CD4-positive, alpha-beta T cell treated with Interleukin-4 for 1 hour (primary cell): ENCODE data around the gene NHSL1.
A peak's percentile ranks its signal among the peaks of the same experiment; 100 is the strongest.

ENCODE experiments used
- DNase-seq, 2 donors: peaks; one replicate each; pipeline ENCODE4 v3.0.0-alpha.2; 2020 to 2022

The NHSL1 gene

DNA sequence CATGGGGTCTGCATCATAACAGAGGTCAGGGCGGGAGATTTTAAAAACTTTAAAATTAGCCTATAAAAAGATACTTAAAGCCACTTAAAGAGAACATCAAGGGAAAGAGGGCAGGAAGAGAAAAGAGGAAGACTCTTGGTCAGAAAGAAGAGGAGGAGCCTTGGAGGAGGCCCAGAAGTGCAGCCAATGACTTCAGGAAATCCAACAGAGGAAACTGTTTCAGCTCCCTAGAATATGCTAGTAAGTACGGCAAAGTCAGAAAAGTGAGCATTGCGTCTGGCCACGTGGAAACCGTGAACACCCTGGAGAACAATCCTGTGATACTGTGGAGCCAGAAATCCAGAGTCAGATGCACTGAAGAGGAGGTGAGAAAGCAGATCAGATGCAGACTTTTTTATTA is 22.5 kb upstream of the NHSL1 start:
- DNase-seq: no peak

GRCh38 chr6:138520463-138520862 is 21.2 kb upstream of the NHSL1 start:
- peak in 1 of 2 donors; percentile 31 for DNase-seq

DNA sequence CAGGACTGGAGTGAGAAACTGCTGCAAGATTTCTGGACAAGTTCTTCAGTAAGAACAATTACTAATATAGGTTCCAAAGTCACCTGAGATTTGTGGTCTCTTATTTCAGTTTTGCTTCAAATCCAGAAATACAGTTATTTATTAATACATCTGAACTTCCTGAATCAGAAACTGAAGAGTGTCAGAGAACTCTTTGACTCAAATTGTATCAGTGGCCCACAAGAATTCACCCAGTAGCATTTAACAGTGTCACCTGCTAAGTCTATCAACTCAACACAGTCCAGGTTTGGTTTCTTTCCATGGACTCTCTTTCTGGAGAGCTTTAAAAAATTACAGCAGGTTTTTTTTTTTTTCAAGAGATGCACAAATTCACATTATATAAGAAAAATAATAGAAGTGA is 18.8 kb upstream of the NHSL1 start:
- no peak for DNase-seq

- peak; percentile 64 to 67 for DNase-seq
Measured at GRCh38 chr6:138517635-138518034, 18.3 kb upstream of the NHSL1 start.

DNA sequence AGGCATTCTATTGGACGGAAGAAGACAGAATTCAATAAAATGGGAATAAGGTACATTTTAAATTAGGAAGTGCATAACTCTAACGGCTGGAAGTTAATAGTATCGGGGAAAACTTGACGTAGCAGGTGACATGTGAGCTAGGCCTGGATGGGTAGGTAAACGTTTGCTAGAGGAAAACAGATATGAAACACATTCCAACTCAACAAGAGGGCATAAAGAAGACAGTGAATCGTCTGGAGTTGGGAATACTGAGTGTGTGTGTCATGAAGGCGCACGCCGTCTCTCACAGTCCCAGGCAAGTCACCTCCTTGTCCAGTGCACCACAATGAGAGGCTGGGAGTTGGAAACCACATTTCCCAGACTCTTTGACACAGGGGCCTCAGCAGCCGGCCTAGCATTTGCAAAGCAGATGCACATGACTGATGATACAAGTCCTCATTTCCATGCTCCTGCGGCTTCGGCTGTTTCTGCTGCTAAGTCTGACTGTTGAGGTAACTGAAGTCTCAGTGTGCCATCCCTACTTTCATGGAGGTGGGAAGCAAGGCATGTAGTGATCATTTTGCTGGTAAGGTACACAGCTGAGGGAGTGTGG is 16.5 kb upstream of the NHSL1 start:
- no peak for DNase-seq

- peak; percentile 35 to 46 for DNase-seq
Measured at GRCh38 chr6:138514860-138515540, 15.7 kb upstream of the NHSL1 start.

GRCh38 chr6:138512609-138513008 is 13.3 kb upstream of the NHSL1 start:
- no peak for DNase-seq

DNA sequence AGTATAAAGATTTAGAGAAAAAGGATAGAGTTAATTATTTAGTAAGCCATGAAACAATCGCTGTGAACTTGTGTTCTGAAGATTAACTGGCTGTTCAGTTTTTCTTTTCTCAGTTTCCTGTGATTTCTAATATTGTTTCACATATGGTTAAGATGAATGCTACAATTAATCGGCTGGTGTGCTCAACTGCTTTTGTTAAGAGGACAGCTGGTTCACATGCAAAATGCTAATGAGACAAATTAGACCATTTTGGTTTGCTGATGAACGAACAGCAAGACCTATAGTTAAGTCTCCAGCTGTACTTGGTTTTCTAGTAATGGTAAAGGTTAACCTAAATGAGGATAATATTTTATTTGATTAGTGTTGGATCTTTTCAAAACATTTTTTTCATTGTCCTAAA is 10.8 kb upstream of the NHSL1 start:
- DNase-seq: no peak

DNA sequence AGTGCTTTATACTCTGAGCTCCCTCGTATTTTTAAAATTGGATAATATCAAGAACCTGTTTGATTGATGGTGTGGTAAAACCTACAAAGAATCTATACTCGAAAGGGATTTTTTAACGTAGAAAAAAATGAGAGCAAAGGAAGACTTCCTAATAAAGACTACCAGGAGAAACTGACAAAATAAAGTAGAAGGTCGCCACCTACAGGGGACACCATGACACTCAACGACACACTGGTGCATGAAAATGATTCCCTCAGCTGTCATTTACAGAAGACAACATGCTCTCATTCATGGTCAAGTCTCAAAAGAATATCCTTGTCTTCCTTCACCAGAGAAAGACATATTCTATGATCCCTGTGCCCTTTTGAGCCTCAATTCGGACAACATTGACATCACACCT is 10.1 kb upstream of the NHSL1 start:
- peak; percentile 56 to 66 for DNase-seq

- DNase-seq: no peak
Measured at GRCh38 chr6:138508676-138508988, 9.3 kb upstream of the NHSL1 start.

- DNase-seq: no peak
Measured at GRCh38 chr6:138507977-138508675, 8.8 kb upstream of the NHSL1 start.

DNA sequence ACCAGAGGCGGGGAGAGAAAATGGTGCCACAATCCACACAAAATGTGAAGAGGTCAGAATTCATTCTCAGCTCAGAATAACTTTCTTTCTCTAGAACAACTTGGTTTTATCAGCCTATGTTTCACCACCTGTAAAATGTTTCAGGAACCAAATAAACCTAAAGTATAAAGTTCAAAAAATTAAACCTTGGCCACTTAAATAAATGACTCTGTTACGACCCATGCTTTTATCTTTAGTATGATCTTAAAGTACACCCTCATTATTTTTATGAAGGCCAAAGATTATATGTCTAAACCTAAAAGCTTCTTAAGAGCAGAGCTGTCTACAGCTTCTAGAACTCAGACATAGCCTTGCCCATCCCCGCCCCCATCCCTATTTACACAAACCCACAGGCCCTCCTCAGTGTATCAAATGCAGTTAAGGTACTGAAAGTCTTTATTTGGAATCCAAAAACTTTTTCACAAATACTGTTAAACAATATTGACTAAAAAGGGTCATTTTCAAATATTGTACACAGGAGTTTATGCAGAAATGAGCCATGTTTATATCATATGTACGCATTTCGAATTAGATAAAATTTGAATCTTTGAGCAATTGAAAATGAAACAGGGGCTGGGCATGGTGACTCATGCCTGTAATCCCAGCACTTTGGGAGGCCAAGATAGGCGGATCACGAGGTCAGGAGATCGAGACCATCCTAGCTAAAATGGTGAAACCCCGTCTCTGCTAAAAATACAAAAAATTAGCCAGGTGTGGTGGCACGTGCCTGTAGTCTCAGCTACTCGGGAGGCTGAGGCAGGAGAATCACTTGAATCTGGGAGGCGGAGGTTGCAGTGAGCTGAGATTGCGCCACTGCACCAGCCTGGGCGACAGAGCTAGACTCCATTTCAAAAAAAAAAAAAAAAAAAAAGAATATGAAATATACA is 5.7 kb upstream of the NHSL1 start:
- DNase-seq: no peak

DNA sequence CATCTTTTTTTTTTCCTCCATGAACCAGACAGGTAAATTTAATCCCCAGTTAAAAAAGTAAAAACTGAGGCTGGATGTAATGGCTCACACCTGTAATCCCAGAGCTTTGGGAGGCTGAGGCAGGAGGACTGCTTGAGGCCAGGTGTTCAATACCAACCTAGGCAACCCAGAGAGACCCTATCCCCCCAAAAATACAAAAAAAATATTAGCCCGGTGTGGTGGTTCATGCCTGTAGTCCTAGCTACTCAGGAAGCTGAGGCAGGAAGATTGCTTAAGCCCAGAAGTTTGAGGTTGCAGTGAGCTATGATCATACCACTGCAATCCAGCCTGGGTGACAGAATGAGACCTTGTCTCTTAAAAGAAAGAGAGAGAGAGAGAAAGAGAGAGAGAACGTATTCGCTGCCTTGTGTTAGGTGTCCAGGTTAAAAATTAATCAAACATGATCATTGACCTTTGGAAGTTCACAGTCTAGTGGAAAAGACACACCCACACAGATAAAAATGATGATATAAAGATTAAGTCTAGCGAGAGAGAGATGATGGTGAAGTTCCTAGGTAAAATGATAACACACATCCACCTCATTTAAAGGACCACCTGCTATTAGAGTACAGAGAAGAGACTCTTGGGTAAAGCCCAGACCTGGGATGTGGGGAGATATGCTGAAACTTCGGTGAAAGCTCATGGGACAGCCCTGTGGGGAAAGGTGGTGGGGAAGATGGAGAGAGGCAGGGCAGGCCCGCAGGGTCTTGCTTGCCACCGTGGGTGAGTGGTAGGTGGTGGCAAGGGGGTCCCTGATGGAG is 4.8 kb upstream of the NHSL1 start:
- no peak for DNase-seq

- no peak for DNase-seq
Measured at GRCh38 chr6:138502546-138502945, 3.3 kb upstream of the NHSL1 start.

DNA sequence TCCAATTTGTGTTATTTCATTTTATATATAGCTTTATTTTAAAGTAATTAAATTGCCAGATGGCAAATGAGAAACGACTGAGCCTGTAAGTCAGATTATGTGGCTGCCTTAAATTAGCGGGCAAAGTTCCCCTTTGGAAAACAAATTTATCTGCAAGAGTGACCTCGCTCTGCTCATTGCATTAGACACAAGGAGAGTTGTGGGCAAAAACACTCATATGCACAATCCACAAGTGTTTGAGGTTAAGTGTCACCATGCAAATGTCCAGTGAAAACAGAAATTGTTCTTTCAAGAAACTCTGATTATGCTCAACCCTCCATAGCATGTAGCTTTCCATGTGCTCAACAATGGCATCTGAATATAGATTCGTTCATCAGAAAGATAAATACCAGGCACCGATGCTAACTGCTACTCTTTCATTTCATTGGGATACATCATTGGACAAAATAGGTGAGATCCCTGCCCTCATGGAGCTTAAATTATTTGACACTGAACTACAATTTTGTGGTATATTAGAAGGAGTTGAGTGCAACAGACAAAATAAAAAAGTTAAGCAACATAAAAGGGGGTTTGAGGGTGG is 1.7 kb upstream of the NHSL1 start:
- no peak for DNase-seq

- DNase-seq: no peak
Measured at GRCh38 chr6:138500045-138500665, 861 bp upstream of the NHSL1 start.

GRCh38 chr6:138498629-138499302 is 528 bp downstream of the NHSL1 start:
- DNase-seq: no peak

GRCh38 chr6:138497286-138497685 is 2.0 kb downstream of the NHSL1 start:
- no peak for DNase-seq

DNA sequence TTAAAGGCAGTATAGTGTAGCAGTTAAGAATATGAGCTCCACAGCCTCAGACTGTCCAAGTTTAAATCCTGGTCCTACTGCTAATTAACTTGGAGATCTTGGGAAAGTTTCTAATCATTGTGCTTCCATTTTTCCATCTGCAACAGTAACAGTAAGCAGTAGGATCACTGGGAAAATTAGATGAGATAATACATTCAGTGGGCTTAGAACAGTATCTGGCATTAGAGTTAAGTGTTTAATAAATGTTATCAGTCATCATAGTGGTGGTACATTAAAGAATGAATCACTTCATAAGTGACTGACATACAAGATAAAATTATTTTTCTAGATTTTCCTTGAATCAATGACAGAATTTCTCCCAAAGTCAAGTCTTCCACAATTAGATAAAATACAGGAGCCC is 5.0 kb downstream of the NHSL1 start:
- no peak for DNase-seq

DNA sequence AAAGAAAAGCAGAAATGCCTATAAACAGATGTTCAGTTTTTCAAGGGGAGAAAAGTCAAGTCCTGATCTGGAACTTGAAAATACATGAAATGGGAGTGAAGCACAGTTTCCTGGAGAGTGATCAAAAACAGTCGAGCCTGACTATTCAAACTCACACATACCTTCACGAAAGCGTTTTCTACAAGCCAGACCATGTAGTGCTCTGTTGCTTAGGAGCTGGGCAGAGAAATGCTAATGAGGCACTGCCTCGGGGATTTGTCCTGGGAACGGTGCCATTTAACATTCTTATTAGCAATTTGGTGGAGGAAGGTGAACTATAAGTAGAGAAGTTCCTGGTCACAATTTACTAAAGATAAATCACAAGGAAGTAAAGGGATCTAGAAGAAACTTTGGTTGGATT is 5.9 kb downstream of the NHSL1 start:
- DNase-seq: no peak

DNA sequence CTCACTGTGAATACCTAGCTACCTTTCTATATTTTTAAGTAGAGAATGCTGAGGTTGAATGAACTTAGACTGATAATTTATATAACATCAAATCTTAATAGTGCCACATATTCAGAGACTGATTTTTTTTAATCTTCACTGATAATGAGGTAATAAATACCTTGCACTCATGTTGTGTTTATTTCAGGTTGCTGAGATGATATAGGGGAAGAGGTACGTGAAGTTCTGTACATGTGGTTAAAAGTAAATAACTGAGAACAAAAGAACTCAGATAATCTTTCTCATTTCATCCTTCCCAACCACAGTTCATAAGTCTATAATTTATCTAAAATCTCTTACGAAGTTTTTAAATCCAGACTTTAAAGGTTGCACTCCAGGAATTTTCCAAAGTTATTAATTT is 6.4 kb downstream of the NHSL1 start:
- DNase-seq: no peak
